HG03439 (cell line): ENCODE results near the gene PTPRR.
"Not testable (repeated sequence)": the region's sequence is repeated elsewhere in the genome, so short reads cannot be mapped to it uniquely, and the experiment has no call there.

Source experiments
- ATAC-seq: cut with Tn5 transposase; IDR thresholded peaks from one replicate; pipeline ENCODE4 v1.9.1; 2021; ENCODE audit warnings: mild to moderate bottlenecking, moderate library complexity; ENCODE audit not compliant: unreplicated experiment

The PTPRR gene

GRCh38 chr12:70842136-70842535 is 78.4 kb downstream of the PTPRR start:
- no peak for ATAC-seq

GRCh38 chr12:70840656-70841350 is 79.7 kb downstream of the PTPRR start:
- no peak for ATAC-seq

- no peak for ATAC-seq
These were observed 81.0 kb downstream of the PTPRR start for GRCh38 chr12:70839544-70839943.

- ATAC-seq = no peak
These were observed 82.4 kb downstream of the PTPRR start for GRCh38 chr12:70838127-70838526.

GRCh38 chr12:70837026-70837425 is 83.5 kb downstream of the PTPRR start:
- ATAC-seq = no peak

GRCh38 chr12:70835948-70836347 is 84.6 kb downstream of the PTPRR start:
- ATAC-seq = no peak

- no peak for ATAC-seq
These were observed 89.0 kb downstream of the PTPRR start for GRCh38 chr12:70831543-70831942.

- no peak for ATAC-seq
These were observed 90.1 kb downstream of the PTPRR start for GRCh38 chr12:70830221-70831061.

- no peak for ATAC-seq
These were observed 91.5 kb downstream of the PTPRR start for GRCh38 chr12:70829070-70829469.

GRCh38 chr12:70828351-70828750 is 92.2 kb downstream of the PTPRR start:
- ATAC-seq = no peak

- ATAC-seq = no peak
These were observed 94.4 kb downstream of the PTPRR start for GRCh38 chr12:70826156-70826555.

- ATAC-seq = no peak
These were observed 96.0 kb downstream of the PTPRR start for GRCh38 chr12:70824511-70824910.

GRCh38 chr12:70823182-70823976 is 97.2 kb downstream of the PTPRR start:
- ATAC-seq = no peak

GRCh38 chr12:70822412-70822811 is 98.1 kb downstream of the PTPRR start:
- ATAC-seq = no peak

GRCh38 chr12:70815971-70816391 is 104.6 kb downstream of the PTPRR start:
- ATAC-seq = no peak

- no peak for ATAC-seq
These were observed 105.5 kb downstream of the PTPRR start for GRCh38 chr12:70815056-70815455.

- ATAC-seq = no peak
These were observed 107.0 kb downstream of the PTPRR start for GRCh38 chr12:70813559-70813958.

GRCh38 chr12:70812136-70812535 is 108.4 kb downstream of the PTPRR start:
- no peak for ATAC-seq

- ATAC-seq = no peak
These were observed 110.7 kb downstream of the PTPRR start for GRCh38 chr12:70809887-70810286.

- ATAC-seq = not testable (repeated sequence)
These were observed 112.5 kb downstream of the PTPRR start for GRCh38 chr12:70807993-70808392.

- ATAC-seq = no peak
These were observed 113.7 kb downstream of the PTPRR start for GRCh38 chr12:70806827-70807226.
